Osteocyte (in vitro differentiated cells): ENCODE results near the gene PREX1. TPM values are rescaled to one million over a fixed set of nuclear protein-coding genes. Genes with fewer than 3 reads are reported as not detected.

Source experiments
- DNase-seq: peaks from one replicate; pipeline ENCODE4 v3.0.0; 2021; ENCODE audit warnings: mixed read lengths; ENCODE audit not compliant: unreplicated experiment; ENCODE audit errors: extremely low spot score
- H3K27ac Mint-ChIP-seq: one replicate; pipeline ENCODE4 v1.8.0; 2021; ENCODE audit warnings: mild to moderate bottlenecking, mixed read lengths; ENCODE audit not compliant: unreplicated experiment
- H3K27me3 Mint-ChIP-seq: one replicate; pipeline ENCODE4 v1.8.0; 2021; ENCODE audit warnings: mixed read lengths; ENCODE audit not compliant: unreplicated experiment
- H3K36me3 Mint-ChIP-seq: one replicate; pipeline ENCODE4 v1.8.0; 2021; ENCODE audit warnings: mixed read lengths; ENCODE audit not compliant: unreplicated experiment
- H3K4me1 Mint-ChIP-seq: one replicate; pipeline ENCODE4 v1.8.0; 2021; ENCODE audit warnings: mixed read lengths; ENCODE audit not compliant: unreplicated experiment
- H3K4me3 Mint-ChIP-seq: one replicate; pipeline ENCODE4 v1.8.0; 2021; ENCODE audit warnings: mild to moderate bottlenecking, moderate library complexity, mixed read lengths; ENCODE audit not compliant: unreplicated experiment
- H3K9me3 Mint-ChIP-seq: one replicate; pipeline ENCODE4 v1.8.0; 2021; ENCODE audit warnings: mixed read lengths; ENCODE audit not compliant: unreplicated experiment
- CTCF ChIP-seq: fragments of 200-600 bp; sonication (generic); IDR thresholded peaks from 2 replicates; pipeline ENCODE4 v1.5.0; 2021; ENCODE audit warnings: antibody characterized with exemption, mild to moderate bottlenecking, moderate library complexity
- total RNA-seq: library from RNA; stranded (reverse); gene quantifications from 2 replicates; pipeline ENCODE4 v1.2.1, GENCODE V29; 2021

The PREX1 gene
- total RNA-seq, 1 donor from 2014 or later, result 24.2 TPM

GRCh38 chr20:48841875-48842529 lies 14.2 kb upstream of the PREX1 start:
- H3K27ac Mint-ChIP-seq, result peak overlapping the region; percentile 27
- peaks cover 31% of the 10 kb centered on the region for H3K4me1 Mint-ChIP-seq
- no peak for DNase-seq
- no peaks in the 10 kb centered on the region for H3K36me3 Mint-ChIP-seq
- no peaks in the 10 kb centered on the region for H3K9me3 Mint-ChIP-seq
- H3K4me3 Mint-ChIP-seq, result no peak overlapping the region
- no peaks in the 10 kb centered on the region for H3K27me3 Mint-ChIP-seq
- no peak for TF ChIP-seq CTCF

DNA sequence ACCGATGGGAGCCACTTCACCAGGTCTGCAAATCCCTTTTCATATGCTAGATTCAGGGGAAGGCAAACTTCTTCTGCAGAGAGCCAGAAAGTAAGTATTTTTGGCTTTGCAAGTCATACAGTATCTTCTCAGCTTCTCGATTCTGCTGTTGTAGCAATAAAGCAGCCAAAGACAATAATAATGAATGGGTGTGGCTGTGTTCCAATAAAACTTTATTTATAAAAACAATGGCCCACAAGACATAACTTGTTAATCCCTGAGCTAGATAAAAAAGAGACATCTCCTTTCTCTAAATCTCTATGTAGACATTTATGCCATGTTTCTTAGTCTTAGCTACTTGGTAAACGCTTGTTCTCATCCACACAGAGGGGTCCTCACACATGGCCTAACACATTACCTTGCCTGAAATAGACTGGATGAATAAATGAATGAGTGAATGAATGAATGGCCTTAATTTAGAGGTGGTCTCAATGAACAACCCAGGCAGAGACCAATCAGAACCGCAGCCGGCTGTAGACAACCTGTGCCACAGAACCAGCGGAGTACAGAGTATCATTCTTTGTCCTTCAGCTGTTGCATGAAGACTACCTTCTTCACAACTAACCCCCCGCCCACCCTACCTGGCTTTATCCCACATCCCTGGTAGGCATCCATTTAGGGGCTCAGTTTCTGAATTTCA lies 13.5 kb upstream of the PREX1 start:
- TF ChIP-seq CTCF, result no peak
- Mint-ChIP-seq H3K4me1 (peaks cover 24% of the 10 kb centered on the region), H3K27ac (peak overlapping the region; percentile 13), H3K4me3 (no peak overlapping the region), H3K27me3 (no peaks in the 10 kb centered on the region), H3K9me3 (no peaks in the 10 kb centered on the region), H3K36me3 (no peaks in the 10 kb centered on the region)
- DNase-seq, result no peak

DNA sequence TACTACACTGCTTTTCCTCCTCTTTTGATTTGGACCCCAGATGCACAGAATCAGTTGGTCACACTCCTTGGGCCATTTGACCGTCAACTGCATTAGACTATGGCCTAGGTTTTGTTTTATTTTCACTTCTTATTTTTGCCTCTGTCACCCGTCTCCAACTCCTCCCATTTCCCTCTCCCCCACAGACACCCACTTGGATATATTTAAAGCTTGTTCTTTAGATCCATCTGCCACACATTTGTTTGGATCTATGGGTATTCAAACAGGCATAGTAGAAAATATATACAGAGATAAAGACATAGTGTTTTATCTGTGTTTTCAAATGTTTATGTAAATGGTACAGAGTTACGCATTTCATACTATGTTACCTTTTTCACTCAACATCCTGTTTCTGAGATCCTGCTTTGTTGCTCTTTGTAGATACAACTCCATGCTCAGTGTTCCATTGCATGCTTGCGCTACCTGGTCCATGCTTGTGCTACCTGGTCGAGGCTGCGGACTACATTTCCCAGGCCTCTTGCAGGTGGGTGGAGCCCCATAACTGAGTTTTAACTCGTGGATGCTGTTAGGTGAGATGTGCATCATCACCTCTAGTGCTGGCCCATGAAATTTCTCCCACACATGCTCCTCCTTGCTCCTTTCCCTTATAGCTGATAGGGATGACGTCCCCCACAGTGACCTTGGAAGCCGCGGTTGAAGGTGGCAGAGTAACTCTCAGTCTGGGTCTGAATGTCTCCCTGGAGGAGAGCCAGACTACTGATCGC lies 11.5 kb upstream of the PREX1 start:
- H3K27me3 Mint-ChIP-seq, result no peaks in the 10 kb centered on the region
- peaks cover 20% of the 10 kb centered on the region for H3K4me1 Mint-ChIP-seq
- no peak overlapping the region for H3K27ac Mint-ChIP-seq
- no peaks in the 10 kb centered on the region for H3K36me3 Mint-ChIP-seq
- no peaks in the 10 kb centered on the region for H3K9me3 Mint-ChIP-seq
- H3K4me3 Mint-ChIP-seq, result no peak overlapping the region
- no peak for DNase-seq
- TF ChIP-seq CTCF, result no peak

GRCh38 chr20:48837014-48837413 lies 9.2 kb upstream of the PREX1 start:
- no peaks in the 10 kb centered on the region for H3K9me3 Mint-ChIP-seq
- H3K27me3 Mint-ChIP-seq, result no peaks in the 10 kb centered on the region
- TF ChIP-seq CTCF, result no peak
- peaks cover 25% of the 10 kb centered on the region for H3K4me1 Mint-ChIP-seq
- no peak overlapping the region for H3K27ac Mint-ChIP-seq
- no peak overlapping the region for H3K4me3 Mint-ChIP-seq
- no peaks in the 10 kb centered on the region for H3K36me3 Mint-ChIP-seq
- DNase-seq, result no peak

- Mint-ChIP-seq H3K27ac (no peak overlapping the region), H3K36me3 (no peaks in the 10 kb centered on the region), H3K4me3 (no peak overlapping the region), H3K27me3 (no peaks in the 10 kb centered on the region), H3K9me3 (no peaks in the 10 kb centered on the region), H3K4me1 (peaks cover 28% of the 10 kb centered on the region)
- TF ChIP-seq CTCF, result no peak
- no peak for DNase-seq
Measured at GRCh38 chr20:48835390-48835789, 7.6 kb upstream of the PREX1 start.
